ENCODE results near the gene LSAMP.

- no peak for TF ChIP-seq CTCF (IDR thresholded peaks at IDR 0.05)
- no peak for TF ChIP-seq POLR2A (IDR thresholded peaks at IDR 0.05)
These were observed 512.5 kb downstream of the LSAMP start for GRCh38 chr3:115932807-115933206.
